ENCODE data around the gene LTBP2. TPM values are rescaled to one million over a fixed set of nuclear protein-coding genes. Genes with fewer than 3 reads are reported as not detected.

Gene LTBP2
- total and polyA plus RNA-seq, 2 donors: 6.8 to 26.7 TPM

- H3K27ac ChIP-seq (ENCODE audit: low read depth): no peak overlapping the region
- DNase-seq (ENCODE audit: extremely low spot score): no peak
- no peak overlapping the region for H3K4me3 ChIP-seq (ENCODE audit: low read depth, low read length)
Observed at GRCh38 chr14:74574706-74575105, 37.3 kb downstream of the LTBP2 start.

GRCh38 chr14:74574090-74574433 is 38.0 kb downstream of the LTBP2 start:
- no peak overlapping the region for H3K4me3 ChIP-seq (ENCODE audit: low read depth, low read length)
- H3K4me1 ChIP-seq (ENCODE audit: insufficient read depth): no peaks in the 10 kb centered on the region
- H3K36me3 ChIP-seq (ENCODE audit: insufficient read depth): no peaks in the 10 kb centered on the region
- DNase-seq (ENCODE audit: extremely low spot score): no peak
- peak overlapping the region; percentile 54 for H3K27ac ChIP-seq (ENCODE audit: low read depth)
- WGBS: 90% methylated on average over 4 of the region's 4 CpGs

More at GRCh38 chr14:74574706-74575105, 37.3 kb downstream of the LTBP2 start:
- Histone ChIP-seq H3K4me1 (ENCODE audit: insufficient read depth) (peaks cover 2% of the 10 kb centered on the region), H3K36me3 (ENCODE audit: insufficient read depth) (no peaks in the 10 kb centered on the region)
- 92% methylated on average over 6 of the region's 6 CpGs for WGBS

- Histone ChIP-seq H3K27ac (ENCODE audit: low read depth) (peak overlapping the region; percentile 54), H3K4me3 (ENCODE audit: low read depth, low read length) (no peak overlapping the region), H3K36me3 (ENCODE audit: insufficient read depth) (no peaks in the 10 kb centered on the region), H3K4me1 (ENCODE audit: insufficient read depth) (no peaks in the 10 kb centered on the region)
- 82% methylated on average over 13 of the region's 13 CpGs for WGBS
- no peak for DNase-seq (ENCODE audit: extremely low spot score)
Observed at GRCh38 chr14:74573421-74574089, 38.5 kb downstream of the LTBP2 start.

- H3K4me3 ChIP-seq (ENCODE audit: low read depth, low read length): no peak overlapping the region
- DNase-seq (ENCODE audit: extremely low spot score): no peak
- H3K4me1 ChIP-seq (ENCODE audit: insufficient read depth): no peaks in the 10 kb centered on the region
- 24% methylated on average over 15 of the region's 15 CpGs for WGBS
- peak overlapping the region; percentile 86 for H3K27ac ChIP-seq (ENCODE audit: low read depth)
- no peaks in the 10 kb centered on the region for H3K36me3 ChIP-seq (ENCODE audit: insufficient read depth)
Observed at GRCh38 chr14:74572726-74573301, 39.2 kb downstream of the LTBP2 start.

- H3K4me1 ChIP-seq (ENCODE audit: insufficient read depth): no peaks in the 10 kb centered on the region
- WGBS: 10% methylated on average over 8 of the region's 8 CpGs
- peak; percentile 80 for DNase-seq (ENCODE audit: extremely low spot score)
- H3K36me3 ChIP-seq (ENCODE audit: insufficient read depth): no peaks in the 10 kb centered on the region
- H3K4me3 ChIP-seq (ENCODE audit: low read depth, low read length): no peak overlapping the region
- peak overlapping the region; percentile 86 for H3K27ac ChIP-seq (ENCODE audit: low read depth)
Observed at GRCh38 chr14:74571901-74572725, 39.9 kb downstream of the LTBP2 start.

- no peak overlapping the region for H3K4me3 ChIP-seq (ENCODE audit: low read depth, low read length)
- H3K4me1 ChIP-seq (ENCODE audit: insufficient read depth): no peaks in the 10 kb centered on the region
- 29% methylated on average over 9 of the region's 9 CpGs for WGBS
- DNase-seq (ENCODE audit: extremely low spot score): no peak
- no peaks in the 10 kb centered on the region for H3K36me3 ChIP-seq (ENCODE audit: insufficient read depth)
- no peak overlapping the region for H3K27ac ChIP-seq (ENCODE audit: low read depth)
Observed at GRCh38 chr14:74571441-74571841, 40.6 kb downstream of the LTBP2 start.

- H3K4me3 ChIP-seq (ENCODE audit: low read depth, low read length): no peak overlapping the region
- DNase-seq (ENCODE audit: extremely low spot score): no peak
- H3K36me3 ChIP-seq (ENCODE audit: insufficient read depth): no peaks in the 10 kb centered on the region
- peak overlapping the region; percentile 49 for H3K27ac ChIP-seq (ENCODE audit: low read depth)
- WGBS: 81% methylated on average over 5 of the region's 5 CpGs
- no peaks in the 10 kb centered on the region for H3K4me1 ChIP-seq (ENCODE audit: insufficient read depth)
Observed at GRCh38 chr14:74570696-74571095, 41.3 kb downstream of the LTBP2 start.

- H3K4me3 ChIP-seq (ENCODE audit: low read depth, low read length): no peak overlapping the region
- no peaks in the 10 kb centered on the region for H3K36me3 ChIP-seq (ENCODE audit: insufficient read depth)
- peak overlapping the region; percentile 58 for H3K27ac ChIP-seq (ENCODE audit: low read depth)
- H3K4me1 ChIP-seq (ENCODE audit: insufficient read depth): no peaks in the 10 kb centered on the region
- WGBS: 49% methylated on average over 8 of the region's 8 CpGs
- DNase-seq (ENCODE audit: extremely low spot score): peak; percentile 66
Observed at GRCh38 chr14:74569806-74570591, 42.0 kb downstream of the LTBP2 start.

- peaks cover 2% of the 10 kb centered on the region for H3K4me1 ChIP-seq (ENCODE audit: insufficient read depth)
Observed at GRCh38 chr14:74569387-74569786, 42.6 kb downstream of the LTBP2 start.

GRCh38 chr14:74568911-74569310 is 43.1 kb downstream of the LTBP2 start:
- DNase-seq (ENCODE audit: extremely low spot score): peak; percentile 56
- 28% methylated on average over 3 of the region's 3 CpGs for WGBS
- H3K4me1 ChIP-seq (ENCODE audit: insufficient read depth): peaks cover 2% of the 10 kb centered on the region
- H3K4me3 ChIP-seq (ENCODE audit: low read depth, low read length): no peak overlapping the region
- H3K27ac ChIP-seq (ENCODE audit: low read depth): no peak overlapping the region
- no peaks in the 10 kb centered on the region for H3K36me3 ChIP-seq (ENCODE audit: insufficient read depth)

More at GRCh38 chr14:74569387-74569786, 42.6 kb downstream of the LTBP2 start:
- no peaks in the 10 kb centered on the region for H3K36me3 ChIP-seq (ENCODE audit: insufficient read depth)
- DNase-seq (ENCODE audit: extremely low spot score): no peak
- WGBS: 46% methylated on average over 2 of the region's 2 CpGs
- no peak overlapping the region for H3K4me3 ChIP-seq (ENCODE audit: low read depth, low read length)
- H3K27ac ChIP-seq (ENCODE audit: low read depth): peak overlapping the region; percentile 58

GRCh38 chr14:74568380-74568649 is 43.7 kb downstream of the LTBP2 start:
- H3K36me3 ChIP-seq (ENCODE audit: insufficient read depth): no peaks in the 10 kb centered on the region
- no peak for DNase-seq (ENCODE audit: extremely low spot score)
- peaks cover 2% of the 10 kb centered on the region for H3K4me1 ChIP-seq (ENCODE audit: insufficient read depth)
- H3K4me3 ChIP-seq (ENCODE audit: low read depth, low read length): no peak overlapping the region
- H3K27ac ChIP-seq (ENCODE audit: low read depth): peak overlapping the region; percentile 39
- 32% methylated on average over 3 of the region's 3 CpGs for WGBS

- no peak overlapping the region for H3K4me3 ChIP-seq (ENCODE audit: low read depth, low read length)
- 83% methylated on average over 21 of the region's 21 CpGs for WGBS
- peaks cover 2% of the 10 kb centered on the region for H3K4me1 ChIP-seq (ENCODE audit: insufficient read depth)
- DNase-seq (ENCODE audit: extremely low spot score): no peak
- H3K27ac ChIP-seq (ENCODE audit: low read depth): peak overlapping the region; percentile 39
- no peaks in the 10 kb centered on the region for H3K36me3 ChIP-seq (ENCODE audit: insufficient read depth)
Observed at GRCh38 chr14:74567646-74568379, 44.2 kb downstream of the LTBP2 start.

GRCh38 chr14:74567219-74567618 is 44.8 kb downstream of the LTBP2 start:
- no peak overlapping the region for H3K4me3 ChIP-seq (ENCODE audit: low read depth, low read length)
- H3K4me1 ChIP-seq (ENCODE audit: insufficient read depth): peaks cover 2% of the 10 kb centered on the region
- 82% methylated on average over 9 of the region's 9 CpGs for WGBS
- peak overlapping the region; percentile 15 for H3K27ac ChIP-seq (ENCODE audit: low read depth)
- DNase-seq (ENCODE audit: extremely low spot score): no peak
- H3K36me3 ChIP-seq (ENCODE audit: insufficient read depth): no peaks in the 10 kb centered on the region

Data from urinary bladder (tissue), 4 donors.